ENCODE measurements around the gene GALNTL6. TPM values are rescaled to one million over a fixed set of nuclear protein-coding genes. Genes with fewer than 3 reads are reported as not detected.

The GALNTL6 gene
- total RNA-seq, 1 experiment from 2014 or later = not detected

GRCh38 chr4:171846893-171847292, 33.7 kb downstream of the GALNTL6 start:
- intact Hi-C loops (cut with micrococcal nuclease; ENCODE audit: unreplicated experiment) = no loop called here
- DNase-seq = no peak
- CTCF ChIA-PET = no interaction called here
- no peaks in the 10 kb centered on the region for H4K20me1 ChIP-seq (ENCODE audit: insufficient read depth)
- TF ChIP-seq CTCF (conservative IDR thresholded peaks at IDR 0.05) (no peak), EZH2 (IDR thresholded peaks at IDR 0.05; ENCODE audit: low read depth) (no peak)
- POLR2A ChIA-PET (ENCODE audit: unreplicated experiment) = no interaction called here
- no peak overlapping the region for H2AFZ ChIP-seq
- H3K9me3 ChIP-seq (ENCODE audit: insufficient read depth, low read depth) = no peaks in the 10 kb centered on the region
- no peaks in the 10 kb centered on the region for H3F3A ChIP-seq (ENCODE audit: insufficient read depth, low read depth)
- BruUV-seq (replicated peaks) = no TSS peak
- H3K27me3 ChIP-seq (ENCODE audit: insufficient read depth, low read depth) = no peaks in the 10 kb centered on the region
- no peak overlapping the region for H3K27ac ChIP-seq
- H3K4me2 ChIP-seq = no peak overlapping the region
- no peaks in the 10 kb centered on the region for H3K36me3 ChIP-seq (ENCODE audit: low read depth)
- H3K79me2 ChIP-seq (ENCODE audit: low read depth) = no peaks in the 10 kb centered on the region
- H3K4me3 ChIP-seq = no peak overlapping the region
- H3K4me1 ChIP-seq (replicated peaks; ENCODE audit: insufficient read depth) = no peaks in the 10 kb centered on the region
- no peaks in the 10 kb centered on the region for H3K9me2 ChIP-seq (ENCODE audit: insufficient read depth)

- Histone ChIP-seq H3K27me3 (ENCODE audit: insufficient read depth, low read depth) (no peaks in the 10 kb centered on the region), H3K4me3 (no peak overlapping the region), H3K4me2 (no peak overlapping the region), H3K27ac (no peak overlapping the region), H3F3A (ENCODE audit: insufficient read depth, low read depth) (no peaks in the 10 kb centered on the region), H3K79me2 (ENCODE audit: low read depth) (no peaks in the 10 kb centered on the region), H3K9me2 (ENCODE audit: insufficient read depth) (no peaks in the 10 kb centered on the region), H3K4me1 (replicated peaks; ENCODE audit: insufficient read depth) (no peaks in the 10 kb centered on the region), H4K20me1 (ENCODE audit: insufficient read depth) (no peaks in the 10 kb centered on the region), H3K9me3 (ENCODE audit: insufficient read depth, low read depth) (no peaks in the 10 kb centered on the region), H2AFZ (no peak overlapping the region), H3K36me3 (ENCODE audit: low read depth) (no peaks in the 10 kb centered on the region)
- POLR2A ChIA-PET (ENCODE audit: unreplicated experiment) = no interaction called here
- intact Hi-C loops (cut with micrococcal nuclease; ENCODE audit: unreplicated experiment) = no loop called here
- CTCF ChIA-PET = no interaction called here
- BruUV-seq (replicated peaks) = no TSS peak
- DNase-seq = no peak
- no peak for TF ChIP-seq CTCF (conservative IDR thresholded peaks at IDR 0.05)
- no peak for TF ChIP-seq EZH2 (IDR thresholded peaks at IDR 0.05; ENCODE audit: low read depth)
Observed at GRCh38 chr4:171847751-171848150, 34.5 kb downstream of the GALNTL6 start.

GRCh38 chr4:171849686-171850222, 36.5 kb downstream of the GALNTL6 start:
- no peaks in the 10 kb centered on the region for H3K9me2 ChIP-seq (ENCODE audit: insufficient read depth)
- intact Hi-C loops (cut with micrococcal nuclease; ENCODE audit: unreplicated experiment) = no loop called here
- BruUV-seq (replicated peaks) = no TSS peak

More at GRCh38 chr4:171849686-171850222, 36.5 kb downstream of the GALNTL6 start:
- no peak for DNase-seq
- H3K27ac ChIP-seq = no peak overlapping the region
- no peaks in the 10 kb centered on the region for H3K9me3 ChIP-seq (ENCODE audit: insufficient read depth, low read depth)
- no peak overlapping the region for H3K4me3 ChIP-seq
- ChIA-PET CTCF (no interaction called here), POLR2A (ENCODE audit: unreplicated experiment) (no interaction called here)
- H3K79me2 ChIP-seq (ENCODE audit: low read depth) = no peaks in the 10 kb centered on the region
- H2AFZ ChIP-seq = no peak overlapping the region
- no peak for TF ChIP-seq CTCF (conservative IDR thresholded peaks at IDR 0.05)
- TF ChIP-seq EZH2 (IDR thresholded peaks at IDR 0.05; ENCODE audit: low read depth) = no peak
- H3K27me3 ChIP-seq (ENCODE audit: insufficient read depth, low read depth) = no peaks in the 10 kb centered on the region
- H3K36me3 ChIP-seq (ENCODE audit: low read depth) = no peaks in the 10 kb centered on the region
- H3K4me1 ChIP-seq (replicated peaks; ENCODE audit: insufficient read depth) = no peaks in the 10 kb centered on the region
- no peak overlapping the region for H3K4me2 ChIP-seq
- no peaks in the 10 kb centered on the region for H3F3A ChIP-seq (ENCODE audit: insufficient read depth, low read depth)
- H4K20me1 ChIP-seq (ENCODE audit: insufficient read depth) = no peaks in the 10 kb centered on the region
